ENCODE data around the gene ZNF202.

The ZNF202 gene

GRCh38 chr11:123683428-123684170 is 57.9 kb downstream of the ZNF202 start:
- peak; percentile 58 for DNase-seq (ENCODE audit: low spot score)

- peak; percentile 67 for DNase-seq (ENCODE audit: low spot score)
Measured at GRCh38 chr11:123682696-123683410, 58.6 kb downstream of the ZNF202 start.

GRCh38 chr11:123681030-123681429 is 60.4 kb downstream of the ZNF202 start:
- no peak for DNase-seq (ENCODE audit: low spot score)

- DNase-seq (ENCODE audit: low spot score): no peak
Measured at GRCh38 chr11:123678246-123678645, 63.2 kb downstream of the ZNF202 start.

GRCh38 chr11:123677510-123677909 is 64.0 kb downstream of the ZNF202 start:
- DNase-seq (ENCODE audit: low spot score): no peak

DNA sequence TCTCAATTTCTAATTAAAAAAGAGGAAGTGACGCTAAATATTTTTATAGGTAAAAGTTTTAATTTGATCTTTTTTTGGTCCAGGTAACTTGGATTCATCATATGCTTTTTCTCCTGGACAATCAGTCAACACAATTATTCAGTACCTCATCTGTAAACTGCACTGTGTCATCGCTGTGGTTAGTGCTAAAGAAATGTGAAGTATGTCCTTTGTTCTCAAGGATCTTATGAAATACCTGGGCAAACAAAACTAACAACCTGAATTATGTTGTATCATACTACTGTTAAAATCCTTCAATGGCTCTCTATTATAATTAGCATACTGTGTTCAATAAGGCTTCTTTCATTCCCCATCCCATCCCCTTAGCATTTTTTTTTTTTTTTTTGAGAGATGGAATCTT is 67.2 kb downstream of the ZNF202 start:
- DNase-seq (ENCODE audit: low spot score): no peak
